Activated T-helper 17 cell treated with anti-CD3 and anti-CD28 coated beads, Interleukin-2, amount 50 U/mL, for 72 hours (primary cell): ENCODE data around the gene PLEKHA5. TPM values are rescaled to one million over a fixed set of nuclear protein-coding genes. Genes with fewer than 3 reads are reported as not detected.
A peak's percentile ranks its signal among the peaks of the same experiment; 100 is the strongest.
"Not testable (repeated sequence)": the region's sequence is repeated elsewhere in the genome, so short reads cannot be mapped to it uniquely, and the experiment has no call there.

Source experiments
- ATAC-seq: fragments of 150-1000 bp; cut with Tn5 transposase; replicated peaks from 2 replicates; pipeline ENCODE4 v1.10.0; 2021; ENCODE audit warnings: mild to moderate bottlenecking, moderate library complexity
- H3K27ac Mint-ChIP-seq: one replicate; pipeline ENCODE4 v1.8.0; 2022; ENCODE audit warnings: mixed read lengths
- H3K27me3 Mint-ChIP-seq: one replicate; pipeline ENCODE4 v1.8.0; 2022; ENCODE audit warnings: mixed read lengths
- H3K36me3 Mint-ChIP-seq: one replicate; pipeline ENCODE4 v1.8.0; 2022; ENCODE audit warnings: low read depth, mild to moderate bottlenecking, mixed read lengths
- H3K4me1 Mint-ChIP-seq: one replicate; pipeline ENCODE4 v1.8.0; 2022; ENCODE audit warnings: mixed read lengths
- H3K4me3 Mint-ChIP-seq: one replicate; pipeline ENCODE4 v1.8.0; 2022; ENCODE audit warnings: mild to moderate bottlenecking, mixed read lengths
- H3K9me3 Mint-ChIP-seq: one replicate; pipeline ENCODE4 v1.8.0; 2022; ENCODE audit warnings: mixed read lengths
- total RNA-seq, 2 donors: library from RNA; stranded (reverse); gene quantifications; one replicate each; pipeline ENCODE4 v1.2.3, GENCODE V29; 2022

PLEKHA5 gene
- total RNA-seq, 2 donors from 2014 or later: 8.6 to 10.4 TPM

DNA sequence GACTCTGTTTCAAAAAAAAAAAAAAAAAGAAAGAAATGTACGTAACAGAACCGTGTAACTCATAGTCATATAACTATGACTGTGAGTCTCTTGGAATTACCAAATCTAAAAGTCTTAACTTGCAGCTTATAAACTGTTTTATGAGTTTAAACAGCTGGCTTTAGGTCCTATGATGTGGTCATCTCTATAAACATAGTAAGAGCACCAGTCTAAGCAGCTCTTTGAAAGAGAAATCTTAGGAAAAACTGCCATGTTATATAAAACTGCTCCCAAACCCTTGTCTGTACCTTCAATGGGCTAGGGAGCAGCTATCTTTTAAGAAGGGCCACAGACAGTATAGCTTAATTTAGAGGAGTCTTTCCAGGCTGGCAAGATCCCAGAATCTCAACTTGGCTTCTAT, 194.3 kb downstream of the PLEKHA5 start:
- Mint-ChIP-seq H3K27ac (no peak overlapping the region), H3K4me3 (no peak overlapping the region), H3K27me3 (no peaks in the 10 kb centered on the region), H3K9me3 (no peaks in the 10 kb centered on the region), H3K4me1 (no peaks in the 10 kb centered on the region), H3K36me3 (no peaks in the 10 kb centered on the region)
- no peak for ATAC-seq

DNA sequence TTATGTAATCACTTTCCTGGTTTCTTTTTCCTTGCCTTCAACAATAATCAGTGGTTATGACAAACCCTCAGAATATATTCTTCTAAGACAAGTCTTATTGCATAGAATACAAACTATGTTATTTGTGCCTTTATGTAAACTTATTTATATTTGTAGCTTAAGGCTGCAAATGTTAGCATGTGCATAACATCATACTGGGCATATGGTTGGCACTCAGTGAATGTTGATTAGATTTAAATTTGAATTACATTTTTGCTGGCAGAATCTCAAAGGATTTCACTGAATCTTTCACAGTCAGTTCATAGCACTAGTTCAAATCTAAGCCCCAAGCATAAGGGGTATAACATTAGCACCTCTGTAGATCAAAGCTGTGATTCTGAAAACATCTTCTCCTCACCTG, 196.6 kb downstream of the PLEKHA5 start:
- Mint-ChIP-seq H3K36me3 (no peaks in the 10 kb centered on the region), H3K27ac (no peak overlapping the region), H3K4me3 (no peak overlapping the region), H3K27me3 (no peaks in the 10 kb centered on the region), H3K4me1 (no peaks in the 10 kb centered on the region), H3K9me3 (no peaks in the 10 kb centered on the region)
- ATAC-seq: no peak

DNA sequence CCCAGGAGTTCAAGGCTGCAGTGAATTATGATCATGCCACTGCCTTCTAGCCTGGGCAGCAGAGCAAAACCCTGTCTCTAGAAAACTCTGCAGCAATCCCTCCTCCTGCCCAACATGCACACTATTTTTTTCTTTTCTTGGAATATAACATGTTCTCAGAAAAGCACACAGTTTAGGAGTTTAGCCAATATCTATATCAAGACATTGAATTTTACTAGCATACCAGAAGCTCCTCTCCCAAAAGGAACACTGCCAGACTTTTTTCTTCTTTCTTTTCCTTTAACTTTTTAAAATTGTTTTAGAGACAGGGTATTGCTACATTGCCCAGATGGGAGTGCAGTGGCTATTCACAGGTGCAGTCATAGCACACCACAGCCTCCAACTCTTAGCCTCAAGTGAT, 202.7 kb downstream of the PLEKHA5 start:
- H3K36me3 Mint-ChIP-seq: no peaks in the 10 kb centered on the region
- no peaks in the 10 kb centered on the region for H3K4me1 Mint-ChIP-seq
- H3K4me3 Mint-ChIP-seq: no peak overlapping the region
- no peak overlapping the region for H3K27ac Mint-ChIP-seq
- ATAC-seq: no peak
- no peaks in the 10 kb centered on the region for H3K27me3 Mint-ChIP-seq
- no peaks in the 10 kb centered on the region for H3K9me3 Mint-ChIP-seq

DNA sequence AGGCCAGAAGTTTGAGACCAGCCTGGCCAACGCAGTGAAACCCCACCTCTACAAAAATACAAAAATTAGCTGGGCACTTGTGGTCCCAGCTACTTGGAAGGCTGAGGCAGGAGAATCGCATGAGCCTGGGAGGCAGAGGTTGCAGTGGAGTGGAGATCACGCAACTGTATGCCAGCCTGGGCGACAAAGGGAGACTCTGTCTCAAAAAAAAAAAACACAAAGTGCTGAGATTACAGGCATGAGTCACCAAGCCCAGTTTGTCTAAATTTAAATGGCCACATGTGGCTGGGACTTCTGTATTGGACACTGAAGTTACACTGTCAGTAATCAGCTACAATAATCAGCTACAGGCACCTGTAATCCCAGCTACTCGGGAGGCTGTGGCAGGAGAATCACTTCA, 208.9 kb downstream of the PLEKHA5 start:
- no peaks in the 10 kb centered on the region for H3K27me3 Mint-ChIP-seq
- peaks cover 5% of the 10 kb centered on the region for H3K9me3 Mint-ChIP-seq
- H3K4me1 Mint-ChIP-seq: no peaks in the 10 kb centered on the region
- no peak overlapping the region for H3K27ac Mint-ChIP-seq
- no peaks in the 10 kb centered on the region for H3K36me3 Mint-ChIP-seq
- ATAC-seq: no peak
- no peak overlapping the region for H3K4me3 Mint-ChIP-seq

- H3K36me3 Mint-ChIP-seq: peaks cover 29% of the 10 kb centered on the region
- not testable (repeated sequence) for H3K4me1 Mint-ChIP-seq, H3K27me3 Mint-ChIP-seq, H3K27ac Mint-ChIP-seq, H3K9me3 Mint-ChIP-seq, H3K4me3 Mint-ChIP-seq
- ATAC-seq: peak; percentile 24
Observed at GRCh38 chr12:19350850-19351249, 221.3 kb downstream of the PLEKHA5 start.

DNA sequence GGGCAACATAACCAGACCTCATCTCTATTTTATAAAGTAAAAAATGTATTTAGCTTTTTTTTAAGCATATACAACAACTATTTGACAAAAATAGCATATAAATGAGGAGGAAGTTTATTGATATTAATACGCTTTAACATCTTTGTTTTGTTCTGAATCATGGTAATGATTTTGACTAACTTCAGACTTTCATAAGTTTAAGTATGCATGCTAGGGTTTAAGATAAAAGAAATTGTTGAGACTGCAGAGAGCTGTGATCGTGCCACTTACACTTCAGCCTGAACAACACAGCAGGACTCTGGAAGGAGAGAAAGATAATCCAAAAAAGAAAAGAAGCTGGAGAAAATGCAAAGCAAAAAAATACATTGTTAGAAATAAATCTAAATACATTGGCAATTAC, 221.8 kb downstream of the PLEKHA5 start:
- Mint-ChIP-seq H3K4me1 (peaks cover 4% of the 10 kb centered on the region), H3K4me3 (no peak overlapping the region), H3K36me3 (peaks cover 29% of the 10 kb centered on the region), H3K27ac (peak overlapping the region; percentile 70), H3K27me3 (no peaks in the 10 kb centered on the region), H3K9me3 (no peaks in the 10 kb centered on the region)
- ATAC-seq: peak; percentile 38

DNA sequence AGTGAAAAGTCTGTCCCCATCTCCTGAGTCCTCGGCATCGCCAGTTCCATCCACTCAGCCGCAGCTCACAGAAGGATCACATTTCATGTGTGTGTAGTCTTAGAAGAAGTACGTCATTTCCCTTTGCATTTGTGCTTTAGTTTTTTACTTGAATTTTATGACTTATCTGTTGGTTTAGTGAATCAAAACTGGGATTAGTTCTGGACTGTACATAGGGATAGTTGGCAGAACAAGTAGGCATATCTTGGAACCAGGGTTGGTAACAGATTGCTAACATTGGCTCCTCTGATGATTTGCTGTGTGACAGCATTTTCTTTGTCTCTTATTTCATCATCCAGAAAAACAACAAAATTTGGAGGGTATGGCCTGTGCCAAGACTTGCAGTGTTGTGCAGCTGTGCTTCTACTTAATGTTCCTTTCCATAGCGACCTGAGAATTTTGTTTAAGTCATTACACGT, 240.2 kb downstream of the PLEKHA5 start:
- no peaks in the 10 kb centered on the region for H3K4me1 Mint-ChIP-seq
- H3K4me3 Mint-ChIP-seq: no peak overlapping the region
- peaks cover 32% of the 10 kb centered on the region for H3K36me3 Mint-ChIP-seq
- no peak overlapping the region for H3K27ac Mint-ChIP-seq
- H3K27me3 Mint-ChIP-seq: no peaks in the 10 kb centered on the region
- no peak for ATAC-seq
- H3K9me3 Mint-ChIP-seq: no peaks in the 10 kb centered on the region

DNA sequence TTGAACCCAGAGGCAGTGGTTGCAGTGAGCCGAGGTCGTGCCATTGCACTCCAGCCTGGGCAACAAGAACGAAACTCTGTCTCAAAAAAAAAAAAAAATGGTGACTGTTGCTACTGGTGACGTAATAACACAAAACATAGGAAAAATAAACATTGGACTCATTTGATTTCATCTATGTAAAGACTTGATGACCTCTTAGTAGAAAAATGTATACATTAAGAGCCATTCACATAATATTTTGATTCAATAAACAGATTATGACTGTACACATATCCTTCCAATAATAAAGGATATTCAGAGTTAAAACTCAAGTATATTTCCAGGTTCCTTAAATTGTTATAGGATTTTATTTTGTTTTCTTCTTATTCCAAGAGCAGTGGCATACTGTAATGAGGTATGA, 244.1 kb downstream of the PLEKHA5 start:
- H3K4me3 Mint-ChIP-seq: no peak overlapping the region
- no peak overlapping the region for H3K27ac Mint-ChIP-seq
- ATAC-seq: no peak
- no peaks in the 10 kb centered on the region for H3K27me3 Mint-ChIP-seq
- peaks cover 26% of the 10 kb centered on the region for H3K36me3 Mint-ChIP-seq
- H3K9me3 Mint-ChIP-seq: no peaks in the 10 kb centered on the region
- H3K4me1 Mint-ChIP-seq: no peaks in the 10 kb centered on the region

DNA sequence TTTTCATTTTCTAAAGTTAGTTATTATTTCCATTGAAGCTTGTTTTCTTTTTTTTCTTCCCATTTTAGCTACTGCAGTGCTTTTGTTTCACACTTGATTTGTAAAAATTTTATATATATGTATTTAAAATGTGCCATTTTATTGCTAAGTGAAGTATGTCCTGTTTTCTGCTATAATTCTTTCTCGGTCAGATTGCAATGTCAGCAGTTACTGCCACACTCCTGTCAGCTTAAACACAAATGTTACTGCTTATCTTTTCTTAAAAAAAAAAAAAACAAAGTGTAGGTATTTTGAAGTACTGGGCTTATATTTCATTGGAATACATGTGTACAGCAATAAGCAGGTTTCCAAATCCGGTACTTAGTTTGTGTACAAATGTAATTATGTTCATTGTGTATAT, 246.4 kb downstream of the PLEKHA5 start:
- Mint-ChIP-seq H3K27ac (no peak overlapping the region), H3K9me3 (no peaks in the 10 kb centered on the region), H3K4me3 (no peak overlapping the region), H3K4me1 (no peaks in the 10 kb centered on the region), H3K27me3 (no peaks in the 10 kb centered on the region), H3K36me3 (peaks cover 14% of the 10 kb centered on the region)
- ATAC-seq: no peak

DNA sequence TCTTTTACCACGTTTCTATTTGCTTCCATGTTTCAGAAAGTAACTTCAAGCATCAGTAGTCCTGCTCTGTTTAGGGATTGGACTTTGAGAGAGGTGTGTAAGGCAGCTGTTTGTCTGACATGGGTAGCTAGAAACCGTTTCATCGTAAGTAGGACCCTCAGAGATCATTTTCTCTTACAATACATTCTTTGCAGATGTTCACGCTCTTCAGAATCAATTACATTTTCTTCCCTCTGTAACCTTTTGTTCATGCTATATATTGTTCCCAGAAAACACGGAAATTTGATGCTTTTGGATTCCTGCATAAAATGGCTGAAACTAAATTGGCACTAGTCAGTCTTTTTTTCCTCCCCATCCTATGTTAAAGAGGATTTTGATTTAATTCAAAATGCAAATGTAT, 247.2 kb downstream of the PLEKHA5 start:
- H3K9me3 Mint-ChIP-seq: no peaks in the 10 kb centered on the region
- no peak overlapping the region for H3K27ac Mint-ChIP-seq
- ATAC-seq: no peak
- H3K27me3 Mint-ChIP-seq: no peaks in the 10 kb centered on the region
- no peak overlapping the region for H3K4me3 Mint-ChIP-seq
- peaks cover 6% of the 10 kb centered on the region for H3K36me3 Mint-ChIP-seq
- H3K4me1 Mint-ChIP-seq: no peaks in the 10 kb centered on the region

- no peaks in the 10 kb centered on the region for H3K36me3 Mint-ChIP-seq
- peak overlapping the region; percentile 68 for H3K27ac Mint-ChIP-seq
- no peaks in the 10 kb centered on the region for H3K27me3 Mint-ChIP-seq
- H3K9me3 Mint-ChIP-seq: no peaks in the 10 kb centered on the region
- peak; percentile 98 for ATAC-seq
- H3K4me3 Mint-ChIP-seq: no peak overlapping the region
- H3K4me1 Mint-ChIP-seq: no peaks in the 10 kb centered on the region
Observed at GRCh38 chr12:19382111-19382526, 252.6 kb downstream of the PLEKHA5 start.

DNA sequence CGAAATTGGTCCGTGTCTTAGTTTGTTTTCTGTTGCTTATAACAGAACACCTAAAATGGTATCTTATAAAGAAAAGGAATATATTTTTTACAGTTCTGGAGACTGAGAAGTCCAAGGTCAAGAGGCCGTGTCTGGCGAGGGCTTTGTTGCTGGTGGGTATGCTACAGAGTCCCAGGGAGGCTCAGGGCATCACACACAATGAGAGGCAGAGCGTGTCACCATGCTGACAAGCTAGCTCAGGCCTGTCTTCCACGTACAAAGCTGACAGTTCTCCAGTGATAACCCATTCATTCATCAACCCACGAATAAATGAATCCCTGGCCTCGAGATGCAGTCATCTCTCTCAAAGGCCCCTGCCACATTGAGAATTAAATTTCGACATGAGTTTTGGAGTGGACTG, 253.0 kb downstream of the PLEKHA5 start:
- H3K36me3 Mint-ChIP-seq: no peaks in the 10 kb centered on the region
- H3K9me3 Mint-ChIP-seq: no peaks in the 10 kb centered on the region
- H3K4me3 Mint-ChIP-seq: no peak overlapping the region
- H3K27me3 Mint-ChIP-seq: no peaks in the 10 kb centered on the region
- H3K27ac Mint-ChIP-seq: peak overlapping the region; percentile 68
- H3K4me1 Mint-ChIP-seq: no peaks in the 10 kb centered on the region
- peak; percentile 31 for ATAC-seq

- no peak for ATAC-seq
- Mint-ChIP-seq H3K4me1 (no peaks in the 10 kb centered on the region), H3K27me3 (no peaks in the 10 kb centered on the region), H3K36me3 (no peaks in the 10 kb centered on the region), H3K27ac (no peak overlapping the region), H3K4me3 (no peak overlapping the region), H3K9me3 (no peaks in the 10 kb centered on the region)
Observed at GRCh38 chr12:19387161-19387560, 257.6 kb downstream of the PLEKHA5 start.

- H3K27me3 Mint-ChIP-seq: no peaks in the 10 kb centered on the region
- H3K36me3 Mint-ChIP-seq: no peaks in the 10 kb centered on the region
- H3K9me3 Mint-ChIP-seq: no peaks in the 10 kb centered on the region
- peak overlapping the region; percentile 17 for H3K27ac Mint-ChIP-seq
- no peaks in the 10 kb centered on the region for H3K4me1 Mint-ChIP-seq
- no peak overlapping the region for H3K4me3 Mint-ChIP-seq
- no peak for ATAC-seq
Observed at GRCh38 chr12:19388131-19388549, 258.6 kb downstream of the PLEKHA5 start.

DNA sequence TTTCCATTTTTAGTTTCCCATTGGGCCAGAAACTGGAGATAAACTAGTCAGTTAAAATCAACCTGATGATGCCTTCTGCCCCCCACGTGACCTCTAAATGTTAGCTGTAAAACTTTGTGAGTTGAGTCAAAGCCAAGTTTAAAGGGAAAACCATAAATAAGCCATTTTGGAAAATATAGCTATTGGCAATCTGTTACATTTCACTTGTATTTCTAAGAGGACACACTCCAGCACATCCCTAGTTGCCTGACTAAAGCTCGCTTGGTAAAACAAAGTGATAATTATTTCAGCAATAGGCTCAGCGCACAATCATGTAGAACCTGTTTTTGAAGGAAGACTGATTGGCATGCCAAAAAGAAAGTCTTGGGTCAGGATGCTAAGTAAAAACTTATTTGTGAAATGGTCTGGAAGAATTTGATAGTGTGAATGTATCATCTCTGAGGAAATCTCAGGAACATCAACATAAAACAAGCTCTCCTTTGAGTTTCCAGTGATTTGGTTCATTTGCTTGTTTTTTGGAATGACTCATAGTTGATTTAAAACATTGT, 260.6 kb downstream of the PLEKHA5 start:
- H3K36me3 Mint-ChIP-seq: no peaks in the 10 kb centered on the region
- no peak for ATAC-seq
- no peak overlapping the region for H3K27ac Mint-ChIP-seq
- H3K4me1 Mint-ChIP-seq: no peaks in the 10 kb centered on the region
- H3K27me3 Mint-ChIP-seq: no peaks in the 10 kb centered on the region
- H3K4me3 Mint-ChIP-seq: no peak overlapping the region
- no peaks in the 10 kb centered on the region for H3K9me3 Mint-ChIP-seq

GRCh38 chr12:19392644-19393043, 263.1 kb downstream of the PLEKHA5 start:
- H3K4me3 Mint-ChIP-seq, ATAC-seq, H3K9me3 Mint-ChIP-seq, H3K27me3 Mint-ChIP-seq, H3K27ac Mint-ChIP-seq, H3K4me1 Mint-ChIP-seq, H3K36me3 Mint-ChIP-seq: not testable (repeated sequence)
